HepG2 (cell line): Measurements from ENCODE around the gene PPP2R1B. TPM values are rescaled to one million over a fixed set of nuclear protein-coding genes. Genes with fewer than 3 reads are reported as not detected.
A peak's percentile ranks its signal among the peaks of the same experiment; 100 is the strongest.
"Not testable (repeated sequence)": the region's sequence is repeated elsewhere in the genome, so short reads cannot be mapped to it uniquely, and the experiment has no call there.

Experiments used
- ATAC-seq: fragments of 200-7000 bp; cut with Tn5 transposase; 3 replicates; pipeline ENCODE4 v1.9.1; 2020; ENCODE audit warnings: mild to moderate bottlenecking, moderate library complexity
- BruUV-seq: library from RNA; stranded (reverse); fragments of 400-500 nt; replicated peaks from 2 replicates; lab custom pipeline; 2021; lab: Mats Ljungman, UMichigan
- CTCF ChIA-PET: fragments of 300-600 bp; formaldehyde crosslinking; extraction: SDS; loops from one replicate; lab custom pipeline; 2021; ENCODE audit warnings: low total read pairs, inconsistent platforms, low intra/inter-chr PET ratio; lab: Yijun Ruan, JAX
- POLR2A ChIA-PET: fragments of 350-600 bp; sonication (Branson Sonifier 250); formaldehyde crosslinking; loops from one replicate; lab custom pipeline; 2020; ENCODE audit warnings: antibody characterized with exemption, inconsistent platforms; lab: Yijun Ruan, JAX
- DNase-seq: peaks from one replicate; pipeline ENCODE4 v3.0.0-alpha.2; 2015; ENCODE audit warnings: low spot score
- FAIRE-seq: peaks from 3 replicates; lab custom pipeline; 2011; peaks lifted over from hg19 to GRCh38; lab: Jason Lieb, UNC
- H2AFZ ChIP-seq: one replicate; pipeline ENCODE4 v1.6.1; 2011; ENCODE audit warnings: low read length, inconsistent platforms
- H3K27ac ChIP-seq: fragments of 300-600 bp; 3 replicates; pipeline ENCODE4 v1.8.0; 2011; ENCODE audit warnings: mixed run types, mild to moderate bottlenecking, mixed read lengths, low read length, inconsistent platforms; ENCODE audit not compliant: insufficient read depth; ENCODE audit errors: extremely low read length
- H3K27me3 ChIP-seq, 2 experiments: fragments of 200-600 bp in 1 of 2; 2 replicates in 1 of 2; 3 replicates in 1 of 2; pipeline versions ENCODE4 v1.6.0 to v1.8.0; 2011; ENCODE audit warnings: low read length in 2 of 2, mild to moderate bottlenecking in 2 of 2, moderate library complexity in 2 of 2, inconsistent platforms in 1 of 2; ENCODE audit not compliant: insufficient read depth in 2 of 2, control insufficient read depth in 1 of 2
- H3K36me3 ChIP-seq, 2 experiments: fragments of 200-600 bp in 1 of 2; replicated peaks in 1 of 2; 2 replicates in 1 of 2; 3 replicates in 1 of 2; pipeline versions ENCODE4 v1.5.1 to v1.8.0; 2011; ENCODE audit warnings: low read length in 2 of 2, inconsistent platforms in 1 of 2; ENCODE audit not compliant: insufficient read depth in 2 of 2, control insufficient read depth in 1 of 2
- H3K4me1 ChIP-seq: 2 replicates; pipeline ENCODE4 v1.5.1; 2012; ENCODE audit warnings: low read length, inconsistent platforms; ENCODE audit not compliant: insufficient read depth
- H3K4me2 ChIP-seq: 2 replicates; pipeline ENCODE4 v1.6.0; 2011; ENCODE audit warnings: low read depth, low read length, inconsistent platforms
- H3K4me3 ChIP-seq, 3 experiments: fragments of 200-600 bp in 1 of 3; sonication (generic), shearing (Covaris generic) in 1 of 3; replicated peaks in 1 of 3; 2 replicates each; pipeline ENCODE4 v1.5.1; 2011 to 2016; ENCODE audit warnings: low read length in 3 of 3, inconsistent platforms in 2 of 3, low read depth in 2 of 3, mild to moderate bottlenecking in 2 of 3, control low read depth in 1 of 3, mixed read lengths in 1 of 3; ENCODE audit not compliant: insufficient read depth in 1 of 3
- H3K79me2 ChIP-seq: one replicate; pipeline ENCODE4 v1.6.1; 2011; ENCODE audit warnings: low read length, inconsistent platforms; ENCODE audit not compliant: insufficient read depth
- H3K9ac ChIP-seq: 2 replicates; pipeline ENCODE4 v1.6.0; 2011; ENCODE audit warnings: mild to moderate bottlenecking, low read depth, low read length, inconsistent platforms; ENCODE audit not compliant: insufficient read depth
- H3K9me3 ChIP-seq: 2 replicates; pipeline ENCODE4 v1.5.1; 2012; ENCODE audit warnings: mild to moderate bottlenecking, low read length
- H4K20me1 ChIP-seq: 2 replicates; pipeline ENCODE4 v1.6.0; 2011; ENCODE audit warnings: inconsistent platforms, mild to moderate bottlenecking, low read length, moderate library complexity; ENCODE audit not compliant: insufficient read depth
- ZBTB10 ChIP-seq: sonication (generic); formaldehyde crosslinking; IDR thresholded peaks from 2 replicates; pipeline ENCODE4 v1.4.0; 2020; ENCODE audit warnings: missing genetic modification reagents, borderline replicate concordance
- ZNF234 ChIP-seq: sonication (generic); formaldehyde crosslinking; conservative IDR thresholded peaks from 2 replicates; pipeline ENCODE4 v1.5.1; 2020; ENCODE audit warnings: mild to moderate bottlenecking, missing genetic modification reagents
- ZNF337 ChIP-seq: sonication (generic); formaldehyde crosslinking; IDR thresholded peaks from 2 replicates; pipeline ENCODE4 v1.5.1; 2020; ENCODE audit warnings: missing genetic modification reagents, low read depth, mild to moderate bottlenecking, borderline replicate concordance
- ZNF580 ChIP-seq: IDR thresholded peaks from 2 replicates; pipeline ENCODE4 v1.6.1; 2016; ENCODE audit warnings: low read depth, borderline replicate concordance
- ZNF746 ChIP-seq: sonication (generic); formaldehyde crosslinking; IDR thresholded peaks from 2 replicates; pipeline ENCODE4 v1.8.0; 2022; ENCODE audit warnings: mild to moderate bottlenecking, missing genetic modification reagents
- WGBS: methylation state at CpG from one replicate; pipeline ENCODE4 v1.1.6; 2017; ENCODE audit warnings: low lambda C conversion rate; 5-methylcytosine and 5-hydroxymethylcytosine counted together
- in situ Hi-C: cut with HindIII; loops from 2 replicates; pipeline ENCODE4 v1.10.0; 2017; ENCODE audit warnings: low pct_unique_long_range_greater_than_20kb; ENCODE audit not compliant: extremely low pct_ligation_motif_present
- intact Hi-C: fragments of 100-400 bp; cut with micrococcal nuclease; formaldehyde crosslinking; loops from one replicate; pipeline ENCODE4 v1.10.0; 2022; ENCODE audit not compliant: unreplicated experiment
- polyA plus RNA-seq, 8 experiments: library from polyadenylated mRNA; depleted of rRNA in 3 of 8; stranded (reverse) in 7 of 8; unstranded in 1 of 8; fragments of >200 nt; fragmentation: Illumina TruSeq in 4 of 8; extraction: Trizol in 4 of 8; gene quantifications; 2 replicates each; pipeline versions ENCODE4 v1.2.1 to v1.2.3, GENCODE V29; 2011 to 2016; ENCODE audit warnings: low read depth in 4 of 8, missing spikeins in 1 of 8, mixed read lengths in 1 of 8; ENCODE audit not compliant: insufficient read depth in 1 of 8
- total RNA-seq, 5 experiments: library from RNA; depleted of rRNA; stranded (reverse); fragments of >200 nt; fragmentation: Illumina TruSeq; extraction: Trizol; gene quantifications; 2 replicates each; pipeline ENCODE4 v1.2.3, GENCODE V29; 2016; ENCODE audit warnings: low read depth in 1 of 5
- TF ChIP-seq, protein P1 (sequence below): sonication (generic); formaldehyde crosslinking; IDR thresholded peaks from 2 replicates; pipeline ENCODE4 v1.4.0; 2020; ENCODE audit warnings: missing genetic modification reagents, borderline replicate concordance

The PPP2R1B gene
- total and polyA plus RNA-seq, 2 of the 13 experiments (the other 11 are each of a cell fraction or from before 2014, with no cell fraction given): 22.1 to 56.8 TPM

DNA sequence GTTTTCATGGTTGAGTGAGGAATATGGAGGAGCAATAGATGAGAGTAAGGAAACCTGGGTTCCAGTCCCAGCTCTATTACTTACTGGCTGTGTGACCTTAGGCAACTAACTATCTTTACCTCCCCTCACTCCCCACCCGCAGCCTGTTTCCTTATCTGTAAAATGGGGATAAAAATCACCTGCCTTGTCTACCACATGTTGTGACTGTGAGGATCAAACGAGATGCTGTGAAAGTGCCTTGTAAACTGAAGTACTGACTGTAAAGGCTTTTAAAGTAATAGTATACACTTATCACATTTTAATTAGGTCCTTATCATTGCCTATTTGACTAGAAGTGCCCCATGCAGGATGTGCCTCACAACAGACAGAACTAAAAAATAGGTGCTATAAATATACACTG, 18.9 kb upstream of the PPP2R1B start:
- Histone ChIP-seq H3K27me3 (no peaks in the 10 kb centered on the region), H3K4me1 (peaks cover 73% of the 10 kb centered on the region), H3K9ac (no peak overlapping the region), H3K27ac (peak overlapping the region; percentile 72), H3K4me2 (no peak overlapping the region), H3K4me3 (no peak overlapping the region), H3K79me2 (no peaks in the 10 kb centered on the region), H3K9me3 (no peaks in the 10 kb centered on the region), H3K36me3 (peaks cover 2 to 6% of the 10 kb centered on the region in 2 experiments; a peak in 2 of 5 replicates), H2AFZ (no peak overlapping the region), H4K20me1 (no peaks in the 10 kb centered on the region)
- POLR2A ChIA-PET: interaction anchor here (1.1 to 2.1 kb wide), 7 partner anchors 8 to 86 kb away, joined by 3 to 25 read pairs (median 6); partner anchors contain the start of genes ALG9 and PPP2R1B
- TF ChIP-seq ZNF580 (no peak), ZBTB10 (CRISPR knock-in tag) (no peak), ZNF337 (CRISPR knock-in tag) (no peak), ZNF234 (CRISPR knock-in tag) (no peak), ZNF746 (CRISPR knock-in tag) (no peak)
- TF ChIP-seq, protein P1, sequence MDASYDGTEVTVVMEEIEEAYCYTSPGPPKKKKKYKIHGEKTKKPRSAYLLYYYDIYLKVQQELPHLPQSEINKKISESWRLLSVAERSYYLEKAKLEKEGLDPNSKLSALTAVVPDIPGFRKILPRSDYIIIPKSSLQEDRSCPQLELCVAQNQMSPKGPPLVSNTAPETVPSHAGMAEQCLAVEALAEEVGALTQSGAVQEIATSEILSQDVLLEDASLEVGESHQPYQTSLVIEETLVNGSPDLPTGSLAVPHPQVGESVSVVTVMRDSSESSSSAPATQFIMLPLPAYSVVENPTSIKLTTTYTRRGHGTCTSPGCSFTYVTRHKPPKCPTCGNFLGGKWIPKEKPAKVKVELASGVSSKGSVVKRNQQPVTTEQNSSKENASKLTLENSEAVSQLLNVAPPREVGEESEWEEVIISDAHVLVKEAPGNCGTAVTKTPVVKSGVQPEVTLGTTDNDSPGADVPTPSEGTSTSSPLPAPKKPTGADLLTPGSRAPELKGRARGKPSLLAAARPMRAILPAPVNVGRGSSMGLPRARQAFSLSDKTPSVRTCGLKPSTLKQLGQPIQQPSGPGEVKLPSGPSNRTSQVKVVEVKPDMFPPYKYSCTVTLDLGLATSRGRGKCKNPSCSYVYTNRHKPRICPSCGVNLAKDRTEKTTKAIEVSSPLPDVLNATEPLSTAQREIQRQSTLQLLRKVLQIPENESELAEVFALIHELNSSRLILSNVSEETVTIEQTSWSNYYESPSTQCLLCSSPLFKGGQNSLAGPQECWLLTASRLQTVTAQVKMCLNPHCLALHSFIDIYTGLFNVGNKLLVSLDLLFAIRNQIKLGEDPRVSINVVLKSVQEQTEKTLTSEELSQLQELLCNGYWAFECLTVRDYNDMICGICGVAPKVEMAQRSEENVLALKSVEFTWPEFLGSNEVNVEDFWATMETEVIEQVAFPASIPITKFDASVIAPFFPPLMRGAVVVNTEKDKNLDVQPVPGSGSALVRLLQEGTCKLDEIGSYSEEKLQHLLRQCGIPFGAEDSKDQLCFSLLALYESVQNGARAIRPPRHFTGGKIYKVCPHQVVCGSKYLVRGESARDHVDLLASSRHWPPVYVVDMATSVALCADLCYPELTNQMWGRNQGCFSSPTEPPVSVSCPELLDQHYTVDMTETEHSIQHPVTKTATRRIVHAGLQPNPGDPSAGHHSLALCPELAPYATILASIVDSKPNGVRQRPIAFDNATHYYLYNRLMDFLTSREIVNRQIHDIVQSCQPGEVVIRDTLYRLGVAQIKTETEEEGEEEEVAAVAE (CRISPR knock-in tag): no peak
- BruUV-seq: no TSS peak
- CTCF ChIA-PET: no interaction called here
- WGBS: 100% methylated on average over 2 of the region's 2 CpGs
- intact Hi-C loops (no loop called here), in situ Hi-C loops (no loop called here)
- DNase-seq: no peak
- FAIRE-seq: no peak
- ATAC-seq: no peak

GRCh38 chr11:111784311-111784710, 18.1 kb upstream of the PPP2R1B start:
- H3K4me2 ChIP-seq, POLR2A ChIA-PET, intact Hi-C loops, H3K4me3 ChIP-seq, BruUV-seq, H3K9ac ChIP-seq, H2AFZ ChIP-seq, H3K36me3 ChIP-seq, in situ Hi-C loops, ATAC-seq, H4K20me1 ChIP-seq, FAIRE-seq, H3K79me2 ChIP-seq, H3K9me3 ChIP-seq, H3K27me3 ChIP-seq, CTCF ChIA-PET, DNase-seq, H3K27ac ChIP-seq: not testable (repeated sequence)
- 96% methylated on average over 10 of the region's 10 CpGs for WGBS
- peaks cover 73% of the 10 kb centered on the region for H3K4me1 ChIP-seq
